Measurements from ENCODE around the gene ROR1.

The ROR1 gene

DNA sequence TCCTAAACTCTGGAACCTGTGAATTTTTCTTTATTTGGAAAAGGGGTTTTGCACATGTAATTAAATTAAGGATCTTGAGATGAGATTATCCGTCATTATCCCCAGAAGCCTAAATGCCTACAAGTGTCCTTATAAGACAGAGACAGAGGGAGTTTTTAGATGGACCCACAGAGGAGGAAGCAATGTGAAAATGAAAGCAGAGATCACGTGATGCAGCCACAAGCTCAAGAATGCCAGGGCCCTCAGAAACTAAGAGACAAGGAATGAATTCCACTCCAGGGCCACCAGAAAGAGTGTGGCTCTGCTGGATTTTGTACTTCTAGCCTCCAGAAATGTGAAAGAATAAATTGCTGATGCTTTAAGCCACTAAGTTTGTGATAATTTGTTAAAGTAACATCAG, 246.0 kb downstream of the ROR1 start:
- no peaks in the 10 kb centered on the region for H3K4me1 ChIP-seq (ENCODE audit: control insufficient read depth, insufficient read depth, low read length, poor library complexity, severe bottlenecking)
- no peak for DNase-seq
- no peaks in the 10 kb centered on the region for H3K9me3 ChIP-seq (ENCODE audit: control insufficient read depth, low read length)
- no peak overlapping the region for H3K4me3 ChIP-seq (ENCODE audit: insufficient read depth, low read depth, low read length, poor library complexity, severe bottlenecking)
- no peak overlapping the region for H3K27ac ChIP-seq (ENCODE audit: insufficient read depth, low read length, poor library complexity, severe bottlenecking)
- no peaks in the 10 kb centered on the region for H3K27me3 ChIP-seq (replicated peaks; ENCODE audit: control insufficient read depth, insufficient read depth, low read length, poor library complexity, severe bottlenecking)
- H3K36me3 ChIP-seq (ENCODE audit: control insufficient read depth, insufficient read depth, low read length), result no peaks in the 10 kb centered on the region

DNA sequence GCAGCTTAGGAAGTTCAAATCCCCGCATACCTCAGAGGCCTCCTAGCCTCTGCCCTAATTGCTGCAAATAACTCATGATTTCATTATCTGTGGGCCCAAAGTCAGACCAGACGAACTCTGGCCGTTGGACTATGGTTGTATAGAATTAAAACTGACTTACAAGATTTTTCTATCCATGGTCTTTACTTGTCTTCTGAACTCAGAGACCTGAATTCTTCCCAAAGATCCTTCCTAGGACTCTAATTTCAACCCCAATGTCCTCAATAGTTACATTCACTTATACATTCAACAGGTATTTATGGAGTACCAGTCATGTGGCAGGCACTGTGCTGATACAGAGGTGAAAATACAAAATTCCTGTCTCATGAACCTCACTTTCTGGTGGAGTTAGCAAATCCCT, 247.2 kb downstream of the ROR1 start:
- DNase-seq, result no peak

DNA sequence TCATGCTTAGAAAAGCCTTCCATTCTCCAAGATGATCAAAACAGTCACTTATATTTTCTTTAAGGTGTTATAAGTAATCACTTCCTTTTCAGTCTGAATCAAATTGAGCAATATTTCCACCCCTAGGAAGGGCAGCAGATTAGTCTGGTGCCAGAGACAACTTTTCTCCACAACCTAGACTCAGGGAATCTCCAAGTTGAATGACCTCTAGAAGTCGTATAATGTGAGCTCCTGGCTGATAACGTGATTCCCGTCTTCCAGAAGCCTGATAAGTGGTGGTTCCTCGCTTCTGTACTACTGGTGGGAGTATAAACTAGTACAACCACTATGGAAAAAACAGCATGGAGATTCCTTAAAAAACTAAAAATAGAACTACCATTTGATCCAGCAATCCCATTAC, 251.2 kb downstream of the ROR1 start:
- H3K27ac ChIP-seq (ENCODE audit: insufficient read depth, low read length, poor library complexity, severe bottlenecking), result no peak overlapping the region
- no peaks in the 10 kb centered on the region for H3K27me3 ChIP-seq (replicated peaks; ENCODE audit: control insufficient read depth, insufficient read depth, low read length, poor library complexity, severe bottlenecking)
- DNase-seq, result no peak
- H3K9me3 ChIP-seq (ENCODE audit: control insufficient read depth, low read length), result no peaks in the 10 kb centered on the region
- no peaks in the 10 kb centered on the region for H3K4me1 ChIP-seq (ENCODE audit: control insufficient read depth, insufficient read depth, low read length, poor library complexity, severe bottlenecking)
- no peak overlapping the region for H3K4me3 ChIP-seq (ENCODE audit: insufficient read depth, low read depth, low read length, poor library complexity, severe bottlenecking)
- H3K36me3 ChIP-seq (ENCODE audit: control insufficient read depth, insufficient read depth, low read length), result no peaks in the 10 kb centered on the region

More for the DNA sequence above, 247.2 kb downstream of the ROR1 start:
- Histone ChIP-seq H3K4me3 (ENCODE audit: insufficient read depth, low read depth, low read length, poor library complexity, severe bottlenecking) (no peak overlapping the region), H3K36me3 (ENCODE audit: control insufficient read depth, insufficient read depth, low read length) (no peaks in the 10 kb centered on the region), H3K4me1 (ENCODE audit: control insufficient read depth, insufficient read depth, low read length, poor library complexity, severe bottlenecking) (no peaks in the 10 kb centered on the region), H3K27me3 (replicated peaks; ENCODE audit: control insufficient read depth, insufficient read depth, low read length, poor library complexity, severe bottlenecking) (no peaks in the 10 kb centered on the region), H3K9me3 (ENCODE audit: control insufficient read depth, low read length) (no peaks in the 10 kb centered on the region), H3K27ac (ENCODE audit: insufficient read depth, low read length, poor library complexity, severe bottlenecking) (no peak overlapping the region)

DNA sequence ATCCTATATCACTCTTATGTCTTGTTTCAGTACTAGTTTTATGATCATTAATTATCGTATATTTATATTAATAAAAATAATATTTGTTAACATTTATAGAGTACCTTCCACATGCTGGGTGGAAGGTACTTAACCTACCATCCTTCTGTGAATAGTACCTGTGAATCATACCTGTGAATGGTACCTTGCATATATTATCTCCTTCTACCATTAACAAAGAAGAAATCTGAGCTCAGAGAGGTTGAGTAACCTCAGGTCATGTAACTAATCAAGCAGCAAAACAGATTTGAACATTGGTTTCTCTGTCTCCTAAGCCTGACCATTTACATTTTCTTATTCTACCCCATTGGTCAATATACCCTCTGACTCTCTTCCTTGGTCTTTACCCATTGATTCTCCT, 255.2 kb downstream of the ROR1 start:
- Histone ChIP-seq H3K27ac (ENCODE audit: insufficient read depth, low read length, poor library complexity, severe bottlenecking) (no peak overlapping the region), H3K27me3 (replicated peaks; ENCODE audit: control insufficient read depth, insufficient read depth, low read length, poor library complexity, severe bottlenecking) (no peaks in the 10 kb centered on the region)
- no peak for DNase-seq

DNA sequence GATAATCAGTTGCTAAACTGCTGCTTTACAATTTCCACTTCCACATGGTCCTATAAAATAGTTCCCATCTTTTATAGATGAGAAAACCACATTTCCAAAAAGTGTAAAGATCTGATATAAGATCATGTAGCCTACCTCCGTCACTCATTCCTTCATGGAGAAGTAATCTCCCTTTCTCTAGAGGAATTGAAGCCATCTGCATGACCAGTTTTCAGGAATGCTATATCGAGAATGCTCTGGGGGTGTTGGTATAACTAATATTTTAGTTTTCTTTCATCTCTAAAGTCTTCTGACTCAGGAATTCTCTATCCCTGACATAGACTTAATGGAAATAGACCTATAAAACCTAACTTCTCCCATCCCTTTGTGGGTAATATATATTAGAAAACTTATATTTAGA, 256.6 kb downstream of the ROR1 start:
- no peak overlapping the region for H3K27ac ChIP-seq (ENCODE audit: insufficient read depth, low read length, poor library complexity, severe bottlenecking)
- DNase-seq, result no peak
- H3K4me1 ChIP-seq (ENCODE audit: control insufficient read depth, insufficient read depth, low read length, poor library complexity, severe bottlenecking), result no peaks in the 10 kb centered on the region
- H3K4me3 ChIP-seq (ENCODE audit: insufficient read depth, low read depth, low read length, poor library complexity, severe bottlenecking), result no peak overlapping the region
- H3K9me3 ChIP-seq (ENCODE audit: control insufficient read depth, low read length), result no peaks in the 10 kb centered on the region
- no peaks in the 10 kb centered on the region for H3K27me3 ChIP-seq (replicated peaks; ENCODE audit: control insufficient read depth, insufficient read depth, low read length, poor library complexity, severe bottlenecking)
- no peaks in the 10 kb centered on the region for H3K36me3 ChIP-seq (ENCODE audit: control insufficient read depth, insufficient read depth, low read length)

More for the DNA sequence above, 255.2 kb downstream of the ROR1 start:
- Histone ChIP-seq H3K36me3 (ENCODE audit: control insufficient read depth, insufficient read depth, low read length) (no peaks in the 10 kb centered on the region), H3K9me3 (ENCODE audit: control insufficient read depth, low read length) (no peaks in the 10 kb centered on the region), H3K4me3 (ENCODE audit: insufficient read depth, low read depth, low read length, poor library complexity, severe bottlenecking) (no peak overlapping the region), H3K4me1 (ENCODE audit: control insufficient read depth, insufficient read depth, low read length, poor library complexity, severe bottlenecking) (no peaks in the 10 kb centered on the region)

DNA sequence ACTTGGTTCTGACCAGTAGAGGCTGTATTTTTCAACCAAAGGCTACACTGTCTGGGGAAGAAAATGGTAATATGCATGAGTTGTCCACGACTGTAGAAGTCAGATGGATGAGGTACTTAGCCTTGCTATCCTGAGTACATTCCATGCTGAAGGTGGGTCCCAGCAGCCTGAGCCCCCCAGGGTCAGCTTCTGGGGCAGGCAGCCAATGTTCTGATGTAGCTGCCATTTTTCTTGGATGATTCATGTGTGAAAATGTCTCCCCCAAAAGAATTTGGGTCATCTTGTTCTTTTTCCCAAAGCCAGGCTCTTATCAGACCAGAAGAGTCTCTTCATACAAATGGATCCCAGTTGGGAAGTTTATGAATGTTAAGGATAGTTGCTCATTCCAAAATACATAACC, 257.4 kb downstream of the ROR1 start:
- Histone ChIP-seq H3K4me3 (ENCODE audit: insufficient read depth, low read depth, low read length, poor library complexity, severe bottlenecking) (no peak overlapping the region), H3K27ac (ENCODE audit: insufficient read depth, low read length, poor library complexity, severe bottlenecking) (no peak overlapping the region), H3K36me3 (ENCODE audit: control insufficient read depth, insufficient read depth, low read length) (no peaks in the 10 kb centered on the region), H3K4me1 (ENCODE audit: control insufficient read depth, insufficient read depth, low read length, poor library complexity, severe bottlenecking) (no peaks in the 10 kb centered on the region), H3K27me3 (replicated peaks; ENCODE audit: control insufficient read depth, insufficient read depth, low read length, poor library complexity, severe bottlenecking) (no peaks in the 10 kb centered on the region), H3K9me3 (ENCODE audit: control insufficient read depth, low read length) (no peaks in the 10 kb centered on the region)
- no peak for DNase-seq

DNA sequence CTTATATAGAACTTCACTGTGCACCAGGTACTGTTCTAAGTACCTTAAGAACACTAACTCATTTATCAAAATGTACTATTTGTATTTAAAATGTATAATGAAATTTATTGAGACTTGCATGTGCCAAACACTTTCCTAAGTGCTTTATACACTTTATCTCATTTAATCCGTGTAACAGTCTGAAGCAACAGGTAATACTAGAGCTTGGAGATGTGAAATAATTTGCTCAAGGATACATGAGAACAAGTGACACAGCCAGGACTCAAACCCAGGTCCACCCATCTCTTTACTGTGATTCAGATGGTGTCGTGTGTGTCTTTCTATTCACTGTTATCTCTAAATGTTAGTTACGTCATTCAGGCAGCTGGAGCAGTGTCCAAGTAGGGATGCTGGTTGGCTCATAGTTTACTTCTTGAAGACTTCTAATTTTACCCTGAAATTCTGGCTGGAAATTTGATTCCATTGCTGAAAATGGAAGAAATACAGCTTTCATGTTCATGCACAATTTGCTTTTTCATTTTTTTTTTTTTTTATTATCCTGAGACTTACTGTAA, 259.9 kb downstream of the ROR1 start:
- no peak overlapping the region for H3K4me3 ChIP-seq (ENCODE audit: insufficient read depth, low read depth, low read length, poor library complexity, severe bottlenecking)
- H3K36me3 ChIP-seq (ENCODE audit: control insufficient read depth, insufficient read depth, low read length), result no peaks in the 10 kb centered on the region
- H3K27ac ChIP-seq (ENCODE audit: insufficient read depth, low read length, poor library complexity, severe bottlenecking), result no peak overlapping the region
- H3K27me3 ChIP-seq (replicated peaks; ENCODE audit: control insufficient read depth, insufficient read depth, low read length, poor library complexity, severe bottlenecking), result no peaks in the 10 kb centered on the region
- H3K4me1 ChIP-seq (ENCODE audit: control insufficient read depth, insufficient read depth, low read length, poor library complexity, severe bottlenecking), result no peaks in the 10 kb centered on the region
- no peaks in the 10 kb centered on the region for H3K9me3 ChIP-seq (ENCODE audit: control insufficient read depth, low read length)
- DNase-seq, result no peak

DNA sequence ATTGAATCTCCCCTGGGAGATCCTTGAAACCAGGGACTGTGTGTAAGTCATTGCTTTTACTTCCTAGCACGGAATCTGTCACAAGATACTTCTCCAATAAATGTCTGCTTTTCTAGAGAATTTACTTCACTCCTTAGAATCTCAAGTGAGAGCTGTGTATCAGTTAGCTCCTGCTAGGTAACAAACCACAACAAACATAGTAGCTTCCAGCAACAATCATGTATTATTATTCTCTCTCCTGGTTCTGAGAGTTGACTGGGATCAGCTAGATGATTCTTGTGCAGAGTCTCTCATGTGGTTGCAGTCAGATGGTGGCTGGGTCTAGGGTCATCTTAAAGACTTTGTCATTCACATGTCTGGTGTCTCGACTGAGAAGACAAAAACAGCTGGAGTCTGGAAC, 262.7 kb downstream of the ROR1 start:
- no peaks in the 10 kb centered on the region for H3K9me3 ChIP-seq (ENCODE audit: control insufficient read depth, low read length)
- H3K4me1 ChIP-seq (ENCODE audit: control insufficient read depth, insufficient read depth, low read length, poor library complexity, severe bottlenecking), result no peaks in the 10 kb centered on the region

DNA sequence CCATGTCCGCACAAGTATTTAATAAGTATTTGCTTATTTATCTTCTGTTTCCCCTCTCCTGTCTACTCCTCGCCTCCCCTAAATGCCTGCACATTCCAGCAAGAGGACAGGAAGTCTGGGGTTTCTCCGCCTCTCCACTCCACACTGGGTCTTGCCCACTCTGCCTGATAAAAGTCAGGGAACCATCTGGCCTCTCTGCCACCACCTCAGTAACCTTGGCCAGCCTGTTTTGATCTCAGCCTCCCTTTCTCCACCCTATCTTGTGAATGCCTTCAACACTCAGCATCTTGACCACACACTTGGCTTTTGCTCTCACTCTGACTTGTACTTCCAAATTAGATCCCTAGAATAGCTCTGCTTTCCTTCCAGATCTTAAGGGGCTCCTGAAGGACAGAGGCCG, 264.3 kb downstream of the ROR1 start:
- Histone ChIP-seq H3K4me1 (ENCODE audit: control insufficient read depth, insufficient read depth, low read length, poor library complexity, severe bottlenecking) (no peaks in the 10 kb centered on the region), H3K36me3 (ENCODE audit: control insufficient read depth, insufficient read depth, low read length) (no peaks in the 10 kb centered on the region), H3K4me3 (ENCODE audit: insufficient read depth, low read depth, low read length, poor library complexity, severe bottlenecking) (no peak overlapping the region), H3K9me3 (ENCODE audit: control insufficient read depth, low read length) (no peaks in the 10 kb centered on the region), H3K27ac (ENCODE audit: insufficient read depth, low read length, poor library complexity, severe bottlenecking) (no peak overlapping the region), H3K27me3 (replicated peaks; ENCODE audit: control insufficient read depth, insufficient read depth, low read length, poor library complexity, severe bottlenecking) (no peaks in the 10 kb centered on the region)
- DNase-seq, result no peak

More for the DNA sequence above, 262.7 kb downstream of the ROR1 start:
- no peak overlapping the region for H3K27ac ChIP-seq (ENCODE audit: insufficient read depth, low read length, poor library complexity, severe bottlenecking)
- H3K4me3 ChIP-seq (ENCODE audit: insufficient read depth, low read depth, low read length, poor library complexity, severe bottlenecking), result no peak overlapping the region
- DNase-seq, result no peak
- no peaks in the 10 kb centered on the region for H3K27me3 ChIP-seq (replicated peaks; ENCODE audit: control insufficient read depth, insufficient read depth, low read length, poor library complexity, severe bottlenecking)
- H3K36me3 ChIP-seq (ENCODE audit: control insufficient read depth, insufficient read depth, low read length), result no peaks in the 10 kb centered on the region

DNA sequence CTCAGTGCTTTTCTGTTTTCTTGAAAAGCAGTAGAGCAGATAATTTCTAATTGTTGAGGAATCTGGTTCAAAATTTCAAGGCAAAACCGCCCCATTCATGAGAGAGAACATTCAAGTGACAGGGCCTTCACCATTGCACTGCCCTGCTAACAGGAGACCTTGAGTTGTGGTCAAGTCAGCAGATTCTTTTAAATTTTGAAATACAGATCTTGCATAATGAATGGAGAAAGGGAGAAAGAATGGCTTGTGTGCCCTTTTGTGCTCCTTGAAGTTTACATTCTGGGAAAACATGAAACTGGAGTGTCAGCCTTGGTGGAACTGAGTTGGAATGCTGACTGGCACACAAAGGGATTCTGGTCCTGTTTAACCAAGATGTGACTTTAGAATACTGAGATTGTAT, 265.1 kb downstream of the ROR1 start:
- Histone ChIP-seq H3K4me3 (ENCODE audit: insufficient read depth, low read depth, low read length, poor library complexity, severe bottlenecking) (no peak overlapping the region), H3K9me3 (ENCODE audit: control insufficient read depth, low read length) (no peaks in the 10 kb centered on the region), H3K27me3 (replicated peaks; ENCODE audit: control insufficient read depth, insufficient read depth, low read length, poor library complexity, severe bottlenecking) (no peaks in the 10 kb centered on the region), H3K4me1 (ENCODE audit: control insufficient read depth, insufficient read depth, low read length, poor library complexity, severe bottlenecking) (no peaks in the 10 kb centered on the region), H3K36me3 (ENCODE audit: control insufficient read depth, insufficient read depth, low read length) (no peaks in the 10 kb centered on the region), H3K27ac (ENCODE audit: insufficient read depth, low read length, poor library complexity, severe bottlenecking) (no peak overlapping the region)
- no peak for DNase-seq
